Activated naive CD4-positive, alpha-beta T cell treated with anti-CD3 and anti-CD28 coated beads, Interleukin-2, amount 10 ng/mL, durations not matched to agents 7 days and 5 days (primary cell): ENCODE results near the gene BSN.
"Not testable (repeated sequence)": the region's sequence is repeated elsewhere in the genome, so short reads cannot be mapped to it uniquely, and the experiment has no call there.

Experiments used
- CTCF ChIA-PET: fragments of 350-600 bp; sonication (Branson Sonifier 250); formaldehyde crosslinking; loops from one replicate; lab custom pipeline; 2021; ENCODE audit warnings: antibody characterized with exemption; lab: Charles Lee
- DNase-seq: peaks from one replicate; pipeline ENCODE4 v3.0.0-alpha.2; 2020
- H3K27ac Mint-ChIP-seq: one replicate; pipeline ENCODE4 v1.8.0; 2021; ENCODE audit warnings: mild to moderate bottlenecking, moderate library complexity, mixed read lengths
- H3K27me3 Mint-ChIP-seq: one replicate; pipeline ENCODE4 v1.8.0; 2021; ENCODE audit warnings: mild to moderate bottlenecking, mixed read lengths
- H3K36me3 Mint-ChIP-seq: one replicate; pipeline ENCODE4 v1.8.0; 2021; ENCODE audit warnings: mixed read lengths
- H3K4me1 Mint-ChIP-seq: one replicate; pipeline ENCODE4 v1.8.0; 2021; ENCODE audit warnings: mixed read lengths
- H3K4me3 Mint-ChIP-seq: one replicate; pipeline ENCODE4 v1.8.0; 2021; ENCODE audit warnings: mild to moderate bottlenecking, moderate library complexity, mixed read lengths
- H3K9me3 Mint-ChIP-seq: one replicate; pipeline ENCODE4 v1.8.0; 2021; ENCODE audit warnings: mixed read lengths

Gene BSN

DNA sequence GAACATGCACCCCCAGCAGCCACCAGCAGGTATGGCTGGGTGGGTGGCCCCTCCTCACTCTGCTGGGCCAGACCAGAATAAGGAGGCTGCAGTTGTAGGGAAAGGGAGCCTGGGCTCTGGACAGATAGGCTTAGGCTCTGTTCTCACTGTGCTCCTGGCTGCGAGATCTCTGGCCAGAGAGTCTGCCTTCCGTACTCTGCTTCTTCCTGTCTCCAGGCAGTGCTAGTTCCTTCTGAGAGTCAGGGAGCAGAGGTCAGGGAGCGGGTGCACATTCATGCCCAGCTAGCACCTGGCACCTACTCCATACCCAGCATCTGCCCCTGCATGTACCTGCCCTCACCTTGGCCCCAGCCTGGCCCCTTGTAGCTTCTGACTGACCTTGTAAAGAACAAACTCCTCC, 137.2 kb downstream of the BSN start:
- H3K9me3 Mint-ChIP-seq, H3K36me3 Mint-ChIP-seq, H3K27ac Mint-ChIP-seq, DNase-seq: not testable (repeated sequence)
- Mint-ChIP-seq H3K27me3 (peaks cover 23% of the 10 kb centered on the region), H3K4me3 (peak overlapping the region; percentile 97), H3K4me1 (peaks cover 43% of the 10 kb centered on the region)
- CTCF ChIA-PET: interaction anchor here (1.6 kb wide), 1 partner anchor 152 kb away, joined by 6 read pairs; no protein-coding TSS in a partner anchor

- H3K4me3 Mint-ChIP-seq, H3K36me3 Mint-ChIP-seq, H3K27me3 Mint-ChIP-seq, DNase-seq, CTCF ChIA-PET, H3K27ac Mint-ChIP-seq, H3K9me3 Mint-ChIP-seq: not testable (repeated sequence)
- H3K4me1 Mint-ChIP-seq: peaks cover 25% of the 10 kb centered on the region
Observed at GRCh38 chr3:49694409-49695070, 140.3 kb downstream of the BSN start.

- peaks cover 16% of the 10 kb centered on the region for H3K4me1 Mint-ChIP-seq
- CTCF ChIA-PET, H3K4me3 Mint-ChIP-seq, H3K27ac Mint-ChIP-seq, H3K9me3 Mint-ChIP-seq, H3K36me3 Mint-ChIP-seq, H3K27me3 Mint-ChIP-seq, DNase-seq: not testable (repeated sequence)
Observed at GRCh38 chr3:49695350-49696015, 141.2 kb downstream of the BSN start.

GRCh38 chr3:49699281-49699979, 145.2 kb downstream of the BSN start:
- Mint-ChIP-seq H3K36me3 (peaks cover 12% of the 10 kb centered on the region), H3K9me3 (no peaks in the 10 kb centered on the region), H3K4me1 (no peaks in the 10 kb centered on the region), H3K4me3 (no peak overlapping the region), H3K27ac (no peak overlapping the region), H3K27me3 (no peaks in the 10 kb centered on the region)
- DNase-seq: no peak
- CTCF ChIA-PET: interaction anchor here (0.7 to 2.0 kb wide), 2 partner anchors 139 to 160 kb away, joined by 3 to 12 read pairs; no protein-coding TSS in a partner anchor

DNA sequence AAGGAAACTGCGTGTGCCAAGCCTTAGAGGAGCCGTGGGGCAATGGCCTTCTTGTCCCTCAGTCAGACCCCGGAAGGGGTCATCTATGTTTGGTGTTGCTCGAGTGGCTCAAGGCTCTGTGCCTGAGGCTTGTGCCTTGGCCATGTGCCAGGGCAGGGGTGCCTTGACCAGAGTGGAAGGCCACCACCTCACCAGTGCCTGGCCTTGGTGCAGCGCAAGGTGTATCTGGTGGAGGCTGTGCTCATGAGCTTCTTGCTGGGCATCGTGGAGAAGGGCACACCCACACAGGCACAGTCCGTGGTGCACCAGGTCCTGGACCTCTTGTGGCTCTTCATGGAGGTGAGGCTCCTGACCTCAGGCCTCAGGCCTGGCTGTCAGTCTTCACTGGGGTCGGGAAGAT, 145.7 kb downstream of the BSN start:
- CTCF ChIA-PET: interaction anchor here (0.7 to 2.0 kb wide), 3 partner anchors 138 to 160 kb away, joined by 3 to 12 read pairs (median 3); no protein-coding TSS in a partner anchor
- no peak overlapping the region for H3K27ac Mint-ChIP-seq
- no peaks in the 10 kb centered on the region for H3K4me1 Mint-ChIP-seq
- DNase-seq: no peak
- H3K9me3 Mint-ChIP-seq: no peaks in the 10 kb centered on the region
- no peaks in the 10 kb centered on the region for H3K27me3 Mint-ChIP-seq
- H3K36me3 Mint-ChIP-seq: peaks cover 12% of the 10 kb centered on the region
- no peak overlapping the region for H3K4me3 Mint-ChIP-seq

DNA sequence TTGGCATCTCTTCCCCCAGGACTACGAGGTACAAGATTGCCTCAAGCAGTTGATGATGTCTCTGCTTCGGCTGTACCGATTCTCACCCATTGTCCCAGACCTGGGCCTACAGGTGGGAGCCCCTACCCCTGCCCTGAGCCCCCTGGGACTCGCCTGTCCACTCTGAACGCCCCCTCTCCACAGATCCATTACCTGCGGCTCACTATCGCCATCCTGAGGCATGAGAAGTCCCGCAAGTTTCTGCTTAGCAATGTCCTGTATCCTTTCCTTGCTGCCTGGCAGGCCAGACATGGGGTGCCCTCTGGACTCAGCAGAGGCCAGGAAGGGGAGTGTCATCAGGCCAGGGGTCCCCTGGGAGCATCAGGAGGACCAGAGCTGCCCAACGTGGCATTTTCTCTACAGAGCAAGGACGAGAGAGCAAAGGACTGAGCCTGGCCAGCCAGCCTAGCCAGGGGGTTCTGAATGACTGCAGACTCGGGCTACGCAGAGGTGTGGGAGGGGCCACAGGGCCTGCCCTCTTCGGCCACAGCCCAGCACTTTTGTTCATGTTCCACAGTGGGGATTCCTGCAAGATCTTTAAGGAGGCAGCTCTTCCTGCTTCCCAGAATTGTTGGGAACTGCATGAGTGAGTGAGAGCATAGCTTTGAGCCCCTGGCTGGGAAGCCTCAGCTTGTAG, 146.3 kb downstream of the BSN start:
- no peaks in the 10 kb centered on the region for H3K9me3 Mint-ChIP-seq
- H3K4me3 Mint-ChIP-seq: no peak overlapping the region
- H3K4me1 Mint-ChIP-seq: no peaks in the 10 kb centered on the region
- no peak for DNase-seq
- no peaks in the 10 kb centered on the region for H3K27me3 Mint-ChIP-seq
- CTCF ChIA-PET: interaction anchor here (0.7 to 4.3 kb wide), 10 partner anchors 11 to 162 kb away, joined by 3 to 30 read pairs (median 6); partner anchors contain the start of gene AMIGO3
- peaks cover 12% of the 10 kb centered on the region for H3K36me3 Mint-ChIP-seq
- H3K27ac Mint-ChIP-seq: no peak overlapping the region

DNA sequence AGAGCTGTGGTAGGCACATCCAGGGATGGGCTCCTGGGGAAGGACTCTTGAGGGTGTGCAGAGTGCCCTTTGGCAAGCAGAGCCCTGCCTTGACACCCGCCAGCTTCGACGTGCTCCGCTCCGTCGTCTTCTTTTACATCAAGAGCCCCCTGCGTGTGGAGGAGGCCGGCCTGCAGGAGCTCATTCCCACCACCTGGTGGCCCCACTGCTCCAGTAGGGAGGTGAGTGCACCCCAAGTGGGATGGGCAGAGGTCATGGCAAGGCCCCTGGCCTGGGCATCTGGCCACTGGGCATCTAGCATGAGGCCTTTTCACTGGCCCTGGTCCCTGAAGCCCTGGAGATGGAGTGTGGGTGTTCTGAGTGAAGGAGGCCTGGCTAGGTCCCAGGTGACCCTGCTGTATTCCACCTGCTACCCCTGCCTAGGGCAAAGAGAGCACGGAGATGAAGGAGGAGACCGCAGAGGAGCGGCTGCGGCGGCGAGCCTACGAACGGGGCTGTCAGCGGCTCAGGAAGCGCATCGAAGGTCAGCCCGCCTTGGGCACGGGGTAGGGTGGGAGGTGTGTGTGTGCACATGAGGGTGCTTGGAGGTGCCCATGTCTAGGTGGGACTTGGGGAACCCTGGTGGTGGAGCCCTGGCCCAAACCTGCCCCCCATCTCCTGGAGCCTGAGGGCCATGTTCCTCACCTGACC, 147.3 kb downstream of the BSN start:
- peaks cover 12% of the 10 kb centered on the region for H3K36me3 Mint-ChIP-seq
- CTCF ChIA-PET: interaction anchor here (0.7 to 4.3 kb wide), 13 partner anchors 10 to 162 kb away, joined by 3 to 30 read pairs (median 3); partner anchors contain the start of genes AMIGO3 and GMPPB
- peak; percentile 41 for DNase-seq
- H3K4me3 Mint-ChIP-seq: no peak overlapping the region
- H3K27ac Mint-ChIP-seq: no peak overlapping the region
- H3K27me3 Mint-ChIP-seq: no peaks in the 10 kb centered on the region
- no peaks in the 10 kb centered on the region for H3K9me3 Mint-ChIP-seq
- H3K4me1 Mint-ChIP-seq: no peaks in the 10 kb centered on the region

GRCh38 chr3:49702672-49703071, 148.4 kb downstream of the BSN start:
- H3K36me3 Mint-ChIP-seq: peaks cover 13% of the 10 kb centered on the region
- H3K27ac Mint-ChIP-seq: no peak overlapping the region
- H3K4me1 Mint-ChIP-seq: no peaks in the 10 kb centered on the region
- H3K9me3 Mint-ChIP-seq: no peaks in the 10 kb centered on the region
- CTCF ChIA-PET: interaction anchor here (1.2 to 4.3 kb wide), 4 partner anchors 16 to 163 kb away, joined by 3 to 30 read pairs (median 6); partner anchors contain the start of gene AMIGO3
- no peaks in the 10 kb centered on the region for H3K27me3 Mint-ChIP-seq
- no peak for DNase-seq
- H3K4me3 Mint-ChIP-seq: no peak overlapping the region

DNA sequence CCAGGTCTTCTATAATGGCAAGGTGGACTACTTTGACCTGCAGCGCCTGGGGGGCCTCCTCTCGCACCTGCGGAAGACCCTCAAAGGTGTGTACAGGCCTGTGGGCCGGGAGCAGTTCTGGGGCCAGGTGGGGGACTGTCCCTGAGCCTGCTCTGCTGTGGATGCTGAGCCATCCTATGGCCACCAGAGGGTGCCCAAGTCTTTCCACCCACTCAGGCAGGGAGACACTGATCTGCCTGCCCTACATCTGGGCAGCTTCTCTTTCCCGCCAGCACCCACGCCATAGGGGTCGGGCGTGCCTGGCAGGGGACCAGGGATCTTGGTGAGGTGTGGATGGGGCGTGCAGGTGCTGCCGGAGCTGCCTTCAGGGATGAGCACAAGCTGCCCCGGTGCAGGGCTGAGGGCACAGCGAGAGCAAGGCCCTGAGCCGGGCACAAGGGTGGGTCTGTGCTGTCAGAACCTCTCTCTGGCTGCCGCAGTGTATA, 149.2 kb downstream of the BSN start:
- H3K4me1 Mint-ChIP-seq: no peaks in the 10 kb centered on the region
- CTCF ChIA-PET: interaction anchor here (0.8 to 4.3 kb wide), 4 partner anchors 20 to 135 kb away, joined by 3 to 30 read pairs (median 4); no protein-coding TSS in a partner anchor
- H3K9me3 Mint-ChIP-seq: no peaks in the 10 kb centered on the region
- H3K36me3 Mint-ChIP-seq: peaks cover 15% of the 10 kb centered on the region
- H3K4me3 Mint-ChIP-seq: no peak overlapping the region
- peak; percentile 81 for DNase-seq
- H3K27ac Mint-ChIP-seq: no peak overlapping the region
- H3K27me3 Mint-ChIP-seq: no peaks in the 10 kb centered on the region

DNA sequence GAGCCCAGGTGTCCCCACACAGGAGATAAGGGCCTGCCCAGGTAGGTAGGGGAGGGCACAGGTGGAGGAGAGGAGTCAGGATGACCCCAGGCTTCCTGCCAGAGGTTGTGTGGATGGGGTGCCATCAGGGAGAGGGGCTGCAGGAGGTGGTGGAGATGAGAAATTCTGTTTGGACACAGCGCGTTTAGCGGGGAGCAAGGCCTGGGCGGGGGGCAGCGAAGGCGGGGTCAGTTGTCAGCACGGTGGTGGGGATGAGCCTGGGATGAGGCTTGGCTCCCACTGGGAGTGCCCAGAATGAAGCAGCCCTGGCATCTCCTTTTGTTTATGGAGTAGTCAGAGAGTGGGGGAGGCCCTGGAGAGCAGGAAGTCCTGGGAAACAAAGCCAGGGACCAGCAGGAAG, 149.7 kb downstream of the BSN start:
- Mint-ChIP-seq H3K4me3 (no peak overlapping the region), H3K9me3 (no peaks in the 10 kb centered on the region), H3K36me3 (peaks cover 15% of the 10 kb centered on the region), H3K4me1 (no peaks in the 10 kb centered on the region), H3K27ac (no peak overlapping the region), H3K27me3 (no peaks in the 10 kb centered on the region)
- no peak for DNase-seq
- CTCF ChIA-PET: interaction anchor here (0.8 to 4.3 kb wide), 3 partner anchors 19 to 135 kb away, joined by 4 to 30 read pairs (median 4); no protein-coding TSS in a partner anchor

GRCh38 chr3:49704629-49705028, 150.4 kb downstream of the BSN start:
- Mint-ChIP-seq H3K27ac (no peak overlapping the region), H3K27me3 (no peaks in the 10 kb centered on the region), H3K9me3 (no peaks in the 10 kb centered on the region), H3K36me3 (peaks cover 15% of the 10 kb centered on the region), H3K4me3 (no peak overlapping the region), H3K4me1 (no peaks in the 10 kb centered on the region)
- DNase-seq: no peak
- CTCF ChIA-PET: interaction anchor here (1.6 to 4.3 kb wide), 2 partner anchors 129 to 134 kb away, joined by 4 to 30 read pairs; no protein-coding TSS in a partner anchor

- CTCF ChIA-PET: no interaction called here
- peaks cover 15% of the 10 kb centered on the region for H3K36me3 Mint-ChIP-seq
- no peak overlapping the region for H3K27ac Mint-ChIP-seq
- no peak overlapping the region for H3K4me3 Mint-ChIP-seq
- no peaks in the 10 kb centered on the region for H3K9me3 Mint-ChIP-seq
- no peak for DNase-seq
- H3K27me3 Mint-ChIP-seq: no peaks in the 10 kb centered on the region
- H3K4me1 Mint-ChIP-seq: no peaks in the 10 kb centered on the region
Observed at GRCh38 chr3:49705390-49705960, 151.2 kb downstream of the BSN start.
